Activated CD4-positive, CD25-positive, alpha-beta regulatory T cell treated with anti-CD3 and anti-CD28 coated beads, Interleukin-2, amount 50 U/mL, for 16 hours (primary cell): ENCODE measurements around the gene PHLDB3.

Experiments
- DNase-seq: peaks from one replicate; pipeline ENCODE4 v3.0.0-alpha.2; 2020; ENCODE audit warnings: low read depth, low spot score

PHLDB3 gene

GRCh38 chr19:43499042-43499441 lies 5.5 kb downstream of the PHLDB3 start:
- no peak for DNase-seq

GRCh38 chr19:43498233-43498842 lies 6.2 kb downstream of the PHLDB3 start:
- no peak for DNase-seq

- DNase-seq, result no peak
These were observed 7.6 kb downstream of the PHLDB3 start for GRCh38 chr19:43496960-43497359.

GRCh38 chr19:43495082-43495481 lies 9.5 kb downstream of the PHLDB3 start:
- DNase-seq, result no peak

- DNase-seq, result no peak
These were observed 13.8 kb downstream of the PHLDB3 start for GRCh38 chr19:43490759-43491158.

- DNase-seq, result no peak
These were observed 14.5 kb downstream of the PHLDB3 start for GRCh38 chr19:43489979-43490599.

GRCh38 chr19:43489310-43489709 lies 15.2 kb downstream of the PHLDB3 start:
- no peak for DNase-seq

GRCh38 chr19:43488179-43488578 lies 16.4 kb downstream of the PHLDB3 start:
- DNase-seq, result no peak

GRCh38 chr19:43486412-43486811 lies 18.1 kb downstream of the PHLDB3 start:
- DNase-seq, result no peak

- DNase-seq, result no peak
These were observed 18.6 kb downstream of the PHLDB3 start for GRCh38 chr19:43485951-43486350.

GRCh38 chr19:43483281-43483680 lies 21.3 kb downstream of the PHLDB3 start:
- no peak for DNase-seq

GRCh38 chr19:43482193-43482592 lies 22.4 kb downstream of the PHLDB3 start:
- no peak for DNase-seq

GRCh38 chr19:43481701-43482100 lies 22.8 kb downstream of the PHLDB3 start:
- DNase-seq, result no peak

GRCh38 chr19:43480574-43480973 lies 24.0 kb downstream of the PHLDB3 start:
- DNase-seq, result no peak

- DNase-seq, result no peak
These were observed 24.5 kb downstream of the PHLDB3 start for GRCh38 chr19:43479961-43480561.

GRCh38 chr19:43479226-43479625 lies 25.3 kb downstream of the PHLDB3 start:
- DNase-seq, result no peak

GRCh38 chr19:43478323-43478722 lies 26.2 kb downstream of the PHLDB3 start:
- no peak for DNase-seq

GRCh38 chr19:43476606-43477005 lies 27.9 kb downstream of the PHLDB3 start:
- no peak for DNase-seq

GRCh38 chr19:43474986-43475705 lies 29.4 kb downstream of the PHLDB3 start:
- DNase-seq, result peak; percentile 89

- no peak for DNase-seq
These were observed 30.1 kb downstream of the PHLDB3 start for GRCh38 chr19:43474487-43474886.

- DNase-seq, result no peak
These were observed 33.5 kb downstream of the PHLDB3 start for GRCh38 chr19:43471091-43471490.

GRCh38 chr19:43470288-43470687 lies 34.3 kb downstream of the PHLDB3 start:
- peak; percentile 11 for DNase-seq

GRCh38 chr19:43469160-43469480 lies 35.4 kb downstream of the PHLDB3 start:
- DNase-seq, result no peak
